ENCODE data around the gene SHANK3. TPM values are rescaled to one million over a fixed set of nuclear protein-coding genes. Genes with fewer than 3 reads are reported as not detected.

The SHANK3 gene
- total and polyA plus RNA-seq, 2 donors (not counting 3 experiments of a cell fraction or from before 2014, with no cell fraction given) = 26.1 to 158 TPM

DNA sequence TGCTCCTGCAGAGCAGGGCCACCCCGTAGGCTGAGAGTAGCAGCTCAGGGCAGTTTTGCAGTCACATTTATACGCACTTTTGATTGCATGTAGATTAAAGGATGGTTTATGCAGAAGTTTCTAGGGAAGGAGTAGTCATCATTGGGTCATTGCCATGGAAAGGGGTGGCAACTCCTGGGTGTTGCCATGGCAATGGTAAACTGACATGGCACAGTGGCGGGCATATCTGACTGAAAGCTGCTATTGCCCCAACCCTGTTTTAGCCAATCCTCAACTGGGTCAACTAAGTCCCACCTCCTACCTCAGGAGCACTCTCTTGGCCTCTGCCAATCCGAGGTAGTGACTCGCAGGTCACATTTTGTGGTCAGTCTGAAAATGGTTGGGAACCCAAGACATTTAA, 42.2 kb upstream of the SHANK3 start:
- H3K27me3 ChIP-seq (ENCODE audit: control insufficient read depth in 2 of 2, insufficient read depth in 2 of 2, low read length in 2 of 2) = no peaks in the 10 kb centered on the region
- peaks cover 10% of the 10 kb centered on the region for H3K4me1 ChIP-seq (ENCODE audit: control insufficient read depth, extremely low read depth, insufficient read depth, low read length)
- FAIRE-seq (no peak), DNase-seq (ENCODE audit: low read depth, low spot score) (no peak)
- no peak overlapping the region for H2AFZ ChIP-seq (ENCODE audit: low read depth, low read length)
- no peak overlapping the region for H3K4me2 ChIP-seq (ENCODE audit: insufficient read depth, low read length)
- no peaks in the 10 kb centered on the region for H3K36me3 ChIP-seq (ENCODE audit: control insufficient read depth in 2 of 2, extremely low read depth in 1 of 2, insufficient read depth in 2 of 2, low read length in 2 of 2)
- no peaks in the 10 kb centered on the region for H3K9me3 ChIP-seq (replicated peaks; ENCODE audit: control insufficient read depth, insufficient read depth, low read length)
- POLR2A ChIA-PET = no interaction called here
- CTCF ChIA-PET = interaction anchor here (0.6 to 1.8 kb wide), 5 partner anchors 10 to 60 kb away, joined by 3 to 8 read pairs (median 5); partner anchors contain the start of gene SHANK3
- intact Hi-C loops (cut with micrococcal nuclease) = no loop called here
- TF ChIP-seq MYC (IDR thresholded peaks at IDR 0.05; ENCODE audit: low read depth, low read length) = no peak
- TF ChIP-seq POLR2AphosphoS5 (IDR thresholded peaks at IDR 0.05; ENCODE audit: insufficient read depth, low read depth, low read length) = no peak
- TF ChIP-seq JUN (IDR thresholded peaks at IDR 0.05; ENCODE audit: borderline replicate concordance, insufficient read depth, insufficient read length, low read depth) = no peak
- TF ChIP-seq, protein P1, sequence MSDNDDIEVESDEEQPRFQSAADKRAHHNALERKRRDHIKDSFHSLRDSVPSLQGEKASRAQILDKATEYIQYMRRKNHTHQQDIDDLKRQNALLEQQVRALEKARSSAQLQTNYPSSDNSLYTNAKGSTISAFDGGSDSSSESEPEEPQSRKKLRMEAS (IDR thresholded peaks at IDR 0.05; ENCODE audit: insufficient read depth, insufficient read length) = no peak
- no peak for TF ChIP-seq FOS (IDR thresholded peaks at IDR 0.05; ENCODE audit: borderline replicate concordance, insufficient read depth, low read length)
- no peak for TF ChIP-seq CTCF (IDR thresholded peaks at IDR 0.05; ENCODE audit: extremely low read depth in 1 of 2, insufficient read depth in 1 of 2, low read depth in 1 of 2, low read length in 2 of 2)
- TF ChIP-seq POLR2A (IDR thresholded peaks at IDR 0.05; ENCODE audit: low read depth, low read length) = no peak
- no peak for TF ChIP-seq GATA2 (IDR thresholded peaks at IDR 0.05; ENCODE audit: insufficient read depth, insufficient read length, low read depth, low read length)
- no peak for TF ChIP-seq EZH2 (IDR thresholded peaks at IDR 0.05; ENCODE audit: borderline replicate concordance, low read depth, low read length, severe bottlenecking)
- dilution Hi-C loops (cut with MboI; ENCODE audit: extremely low pct_ligation_motif_present, low sequenced_read_pairs) = no loop called here
- H3K79me2 ChIP-seq (ENCODE audit: control insufficient read depth, insufficient read depth, low read length) = no peaks in the 10 kb centered on the region
- H3K27ac ChIP-seq (ENCODE audit: insufficient read depth, low read depth, low read length) = no peak overlapping the region
- no peaks in the 10 kb centered on the region for H4K20me1 ChIP-seq (replicated peaks; ENCODE audit: control insufficient read depth, extremely low read depth, insufficient read depth, low read length)
- no peak overlapping the region for H3K9ac ChIP-seq (replicated peaks; ENCODE audit: extremely low read depth, insufficient read depth, low read length)
- H3K9me1 ChIP-seq (replicated peaks; ENCODE audit: control insufficient read depth, extremely low read depth, insufficient read depth, low read length) = no peaks in the 10 kb centered on the region
- H3K4me3 ChIP-seq (replicated peaks in 1 of 3; ENCODE audit: insufficient read depth in 1 of 3, low read depth in 1 of 3, low read length in 3 of 3) = no peak overlapping the region
- no TSS peak for BruUV-seq (replicated peaks)

All from endothelial cell of umbilical vein (primary cell).